ENCODE measurements around the gene IFI16. TPM values are rescaled to one million over a fixed set of nuclear protein-coding genes. Genes with fewer than 3 reads are reported as not detected.
A peak's percentile ranks its signal among the peaks of the same experiment; 100 is the strongest.

IFI16 gene
- total and polyA plus RNA-seq, 2 of the 4 experiments (the other 2 are of a cell fraction), result 45.0 to 65.3 TPM

DNA sequence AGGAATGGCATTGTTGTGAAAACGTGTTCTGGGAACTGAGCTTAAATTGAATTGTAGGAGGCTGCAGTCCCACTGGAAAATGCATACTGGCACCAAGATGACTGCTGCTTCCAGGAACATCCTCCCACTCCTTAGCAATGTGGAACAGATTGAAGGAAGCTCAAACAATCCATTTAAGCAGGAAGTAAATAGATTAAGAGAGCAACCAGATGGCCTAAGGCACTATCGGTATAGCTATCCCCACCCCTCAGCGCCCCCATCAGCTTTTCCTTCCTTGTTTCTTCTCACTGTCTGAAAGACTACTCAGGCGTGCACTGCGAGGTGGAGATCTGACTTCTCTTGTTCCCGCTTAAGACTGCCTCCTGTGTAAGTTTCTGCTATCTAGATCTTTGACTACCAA lies 4.0 kb upstream of the IFI16 start:
- H2BK20ac ChIP-seq (ENCODE audit: low read depth, low read length), result 0 out of 2 replicates have a peak overlapping the region, but pooled peaks have one; percentile 3
- in situ Hi-C loops (cut with MboI; ENCODE audit: low sequenced_read_pairs) (loop anchor here (10.0 kb wide), 1 partner anchor 1041 kb away; no protein-coding TSS in a partner anchor), dilution Hi-C loops (cut with HindIII; ENCODE audit: low sequenced_read_pairs, unreplicated experiment) (no loop called here), intact Hi-C loops (cut with micrococcal nuclease) (no loop called here)
- H2AK9ac ChIP-seq (replicated peaks; ENCODE audit: low read depth, low read length, poor library complexity), result no peak overlapping the region
- H2AFZ ChIP-seq (replicated peaks; ENCODE audit: low read length, poor library complexity), result no peak overlapping the region
- no peaks in the 10 kb centered on the region for H3K79me1 ChIP-seq (ENCODE audit: low read depth in 1 of 2, low read length in 2 of 2)
- ChIA-PET POLR2A (ENCODE audit: unreplicated experiment) (no interaction called here), CTCF (interaction anchor here (0.7 kb wide), 1 partner anchor 986 kb away, joined by 3 read pairs; no protein-coding TSS in a partner anchor)
- H2BK120ac ChIP-seq (ENCODE audit: low read depth, low read length), result peak overlapping the region; percentile 16; the same call in 1 of the 2 replicates
- H3K9me1 ChIP-seq (ENCODE audit: insufficient read depth, low read length), result 0 out of 2 replicates have a peak, but pooled peaks cover 3% of the 10 kb centered on the region
- peak overlapping the region in 1 of 2 experiments; percentile 37; a peak in 1 of 4 replicates for H4K8ac ChIP-seq (ENCODE audit: low read depth in 2 of 2, low read length in 2 of 2)
- H3K27me3 ChIP-seq (ENCODE audit: control insufficient read depth, insufficient read depth, low read length), result no peaks in the 10 kb centered on the region
- no peaks in the 10 kb centered on the region for H4K20me1 ChIP-seq (ENCODE audit: insufficient read depth, low read length)
- no peak overlapping the region; the same call in 1 of the 2 replicates for H4K91ac ChIP-seq (ENCODE audit: insufficient read depth, low read depth, low read length)
- DNase-seq (no peak), ATAC-seq (ENCODE audit: low read depth) (no peak)
- no TSS peak for BruUV-seq (replicated peaks)
- H3K56ac ChIP-seq (ENCODE audit: extremely low read depth, insufficient read depth, low read length), result no peak overlapping the region
- no peak overlapping the region for H3K9ac ChIP-seq (ENCODE audit: low read depth, low read length)
- H2BK5ac ChIP-seq (ENCODE audit: low read depth, low read length, poor library complexity, severe bottlenecking), result no peak overlapping the region
- H4K5ac ChIP-seq (ENCODE audit: low read depth, low read length), result peak overlapping the region; percentile 39; the same call in 1 of the 2 replicates
- peak overlapping the region; percentile 46; the same call in 2 of the 3 replicates for H2BK15ac ChIP-seq (ENCODE audit: low read depth, low read length)
- H3K4me3 ChIP-seq (ENCODE audit: insufficient read depth, low read depth, low read length), result no peak overlapping the region
- no peak overlapping the region for H3K14ac ChIP-seq (replicated peaks; ENCODE audit: low read depth, low read length)
- H3K36me3 ChIP-seq (ENCODE audit: control insufficient read depth, insufficient read depth, low read length), result no peaks in the 10 kb centered on the region
- no peak overlapping the region for H3K27ac ChIP-seq (ENCODE audit: insufficient read depth, low read length)
- no peaks in the 10 kb centered on the region for H3K9me3 ChIP-seq (ENCODE audit: control insufficient read depth, insufficient read depth, low read length)
- H2AK5ac ChIP-seq (ENCODE audit: low read depth, low read length), result no peak overlapping the region
- H3K23ac ChIP-seq (ENCODE audit: low read depth, low read length), result no peak overlapping the region
- H3K4me1 ChIP-seq (ENCODE audit: control insufficient read depth, insufficient read depth, low read length), result peaks cover 11% of the 10 kb centered on the region
- peak overlapping the region; percentile 24; the same call in 1 of the 2 replicates for H3K4ac ChIP-seq (ENCODE audit: low read depth, low read length)
- whole genome bisulfite sequencing, 2 experiments (ENCODE audit: extremely low coverage in 2 of 2, insufficient read length in 1 of 2), result no CpG with 5 or more reads among the region's 6 CpGs
- TF ChIP-seq NFE2L2 (IDR thresholded peaks at IDR 0.05; ENCODE audit: low read depth, low read length) (no peak), BHLHE40 (IDR thresholded peaks at IDR 0.05; ENCODE audit: low read depth, low read length) (no peak), MAZ (IDR thresholded peaks at IDR 0.05; ENCODE audit: borderline replicate concordance, low read depth, low read length) (no peak), MAFK (IDR thresholded peaks at IDR 0.05; ENCODE audit: low read depth, low read length) (no peak), POLR2A (IDR thresholded peaks at IDR 0.05; ENCODE audit: low read depth, low read length) (no peak), RFX5 (IDR thresholded peaks at IDR 0.05; ENCODE audit: low read depth, low read length) (no peak), CEBPB (IDR thresholded peaks at IDR 0.05; ENCODE audit: low read depth, low read length) (no peak), MXI1 (IDR thresholded peaks at IDR 0.05; ENCODE audit: borderline replicate concordance, low read depth, low read length) (no peak)
- TF ChIP-seq, protein P1, sequence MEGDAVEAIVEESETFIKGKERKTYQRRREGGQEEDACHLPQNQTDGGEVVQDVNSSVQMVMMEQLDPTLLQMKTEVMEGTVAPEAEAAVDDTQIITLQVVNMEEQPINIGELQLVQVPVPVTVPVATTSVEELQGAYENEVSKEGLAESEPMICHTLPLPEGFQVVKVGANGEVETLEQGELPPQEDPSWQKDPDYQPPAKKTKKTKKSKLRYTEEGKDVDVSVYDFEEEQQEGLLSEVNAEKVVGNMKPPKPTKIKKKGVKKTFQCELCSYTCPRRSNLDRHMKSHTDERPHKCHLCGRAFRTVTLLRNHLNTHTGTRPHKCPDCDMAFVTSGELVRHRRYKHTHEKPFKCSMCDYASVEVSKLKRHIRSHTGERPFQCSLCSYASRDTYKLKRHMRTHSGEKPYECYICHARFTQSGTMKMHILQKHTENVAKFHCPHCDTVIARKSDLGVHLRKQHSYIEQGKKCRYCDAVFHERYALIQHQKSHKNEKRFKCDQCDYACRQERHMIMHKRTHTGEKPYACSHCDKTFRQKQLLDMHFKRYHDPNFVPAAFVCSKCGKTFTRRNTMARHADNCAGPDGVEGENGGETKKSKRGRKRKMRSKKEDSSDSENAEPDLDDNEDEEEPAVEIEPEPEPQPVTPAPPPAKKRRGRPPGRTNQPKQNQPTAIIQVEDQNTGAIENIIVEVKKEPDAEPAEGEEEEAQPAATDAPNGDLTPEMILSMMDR (conservative IDR thresholded peaks at IDR 0.05; ENCODE audit: low read depth, low read length), result no peak
- TF ChIP-seq, protein P2, sequence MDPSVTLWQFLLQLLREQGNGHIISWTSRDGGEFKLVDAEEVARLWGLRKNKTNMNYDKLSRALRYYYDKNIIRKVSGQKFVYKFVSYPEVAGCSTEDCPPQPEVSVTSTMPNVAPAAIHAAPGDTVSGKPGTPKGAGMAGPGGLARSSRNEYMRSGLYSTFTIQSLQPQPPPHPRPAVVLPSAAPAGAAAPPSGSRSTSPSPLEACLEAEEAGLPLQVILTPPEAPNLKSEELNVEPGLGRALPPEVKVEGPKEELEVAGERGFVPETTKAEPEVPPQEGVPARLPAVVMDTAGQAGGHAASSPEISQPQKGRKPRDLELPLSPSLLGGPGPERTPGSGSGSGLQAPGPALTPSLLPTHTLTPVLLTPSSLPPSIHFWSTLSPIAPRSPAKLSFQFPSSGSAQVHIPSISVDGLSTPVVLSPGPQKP (IDR thresholded peaks at IDR 0.05; ENCODE audit: borderline replicate concordance, low read depth, low read length), result no peak
- TF ChIP-seq, protein P3, sequence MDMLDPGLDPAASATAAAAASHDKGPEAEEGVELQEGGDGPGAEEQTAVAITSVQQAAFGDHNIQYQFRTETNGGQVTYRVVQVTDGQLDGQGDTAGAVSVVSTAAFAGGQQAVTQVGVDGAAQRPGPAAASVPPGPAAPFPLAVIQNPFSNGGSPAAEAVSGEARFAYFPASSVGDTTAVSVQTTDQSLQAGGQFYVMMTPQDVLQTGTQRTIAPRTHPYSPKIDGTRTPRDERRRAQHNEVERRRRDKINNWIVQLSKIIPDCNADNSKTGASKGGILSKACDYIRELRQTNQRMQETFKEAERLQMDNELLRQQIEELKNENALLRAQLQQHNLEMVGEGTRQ (IDR thresholded peaks at IDR 0.05; ENCODE audit: low read depth, low read length), result no peak
- peak overlapping the region; percentile 31; the same call in 1 of the 2 replicates for H3K18ac ChIP-seq (ENCODE audit: low read depth, low read length)
- no peak overlapping the region for H3K4me2 ChIP-seq (ENCODE audit: low read depth, low read length)
